Upper lobe of right lung (tissue), 1 donor: ENCODE results near the gene PERCC1. TPM values are rescaled to one million over a fixed set of nuclear protein-coding genes. Genes with fewer than 3 reads are reported as not detected.

Experiments
- ATAC-seq: fragments of 200-7000 bp; cut with Tn5 transposase; one replicate; pipeline ENCODE4 v1.9.1; 2020; ENCODE audit warnings: mild to moderate bottlenecking, moderate library complexity
- DNase-seq: peaks from one replicate; pipeline ENCODE4 v3.0.0-alpha.2; 2020
- H3K27ac ChIP-seq: fragments of 200-600 bp; one replicate; pipeline ENCODE4 v1.8.0; 2022
- H3K27me3 ChIP-seq: fragments of 200-600 bp; one replicate; pipeline ENCODE4 v1.8.0; 2022; ENCODE audit warnings: mild to moderate bottlenecking
- H3K36me3 ChIP-seq: fragments of 200-600 bp; one replicate; pipeline ENCODE4 v1.8.0; 2022
- H3K4me1 ChIP-seq: fragments of 200-600 bp; one replicate; pipeline ENCODE4 v1.8.0; 2022
- H3K4me3 ChIP-seq: fragments of 200-600 bp; one replicate; pipeline ENCODE4 v1.8.0; 2022; ENCODE audit warnings: mild to moderate bottlenecking
- H3K9me3 ChIP-seq: fragments of 200-600 bp; one replicate; pipeline ENCODE4 v1.8.0; 2022
- CTCF ChIP-seq: fragments of 200-600 bp; IDR thresholded peaks from one replicate; pipeline ENCODE4 v1.8.0; 2022; ENCODE audit warnings: antibody characterized with exemption
- intact Hi-C: fragments of 100-400 bp; cut with DNase I; formaldehyde crosslinking; loops from one replicate; pipeline ENCODE4 v1.11.0; 2022
- total RNA-seq: library from RNA; stranded (reverse); fragmentation: NEBNext Ultra II Directional; extraction: Animal tissue kit (Norgen Biotek cat#: 25700); gene quantifications from one replicate; pipeline ENCODE4 v1.2.1, GENCODE V29; 2021
- donor health status: DM: no; HTN: yes; CAD: no; lungs with severe emphysema.

The PERCC1 gene
- total RNA-seq, 1 donor from 2014 or later = not detected

GRCh38 chr16:1455190-1456171 lies 24.6 kb downstream of the PERCC1 start:
- Histone ChIP-seq H3K27ac (no peak overlapping the region), H3K4me1 (no peaks in the 10 kb centered on the region), H3K9me3 (no peaks in the 10 kb centered on the region), H3K27me3 (no peaks in the 10 kb centered on the region), H3K36me3 (peaks cover 86% of the 10 kb centered on the region), H3K4me3 (no peak overlapping the region)
- ATAC-seq (no peak), DNase-seq (no peak)
- intact Hi-C loops = no loop called here
- TF ChIP-seq CTCF = no peak

- intact Hi-C loops = no loop called here
- ATAC-seq (no peak), DNase-seq (no peak)
- no peaks in the 10 kb centered on the region for H3K27me3 ChIP-seq
- H3K9me3 ChIP-seq = no peaks in the 10 kb centered on the region
- no peak for TF ChIP-seq CTCF
- H3K4me1 ChIP-seq = no peaks in the 10 kb centered on the region
- peaks cover 85% of the 10 kb centered on the region for H3K36me3 ChIP-seq
- no peak overlapping the region for H3K4me3 ChIP-seq
- no peak overlapping the region for H3K27ac ChIP-seq
Measured at GRCh38 chr16:1456951-1457350, 26.1 kb downstream of the PERCC1 start.

GRCh38 chr16:1457489-1458245 lies 26.8 kb downstream of the PERCC1 start:
- intact Hi-C loops = no loop called here
- Histone ChIP-seq H3K9me3 (no peaks in the 10 kb centered on the region), H3K27me3 (no peaks in the 10 kb centered on the region), H3K36me3 (peaks cover 79% of the 10 kb centered on the region), H3K4me1 (no peaks in the 10 kb centered on the region), H3K4me3 (no peak overlapping the region), H3K27ac (no peak overlapping the region)
- no peak for TF ChIP-seq CTCF
- ATAC-seq (no peak), DNase-seq (no peak)

GRCh38 chr16:1458336-1458976 lies 27.6 kb downstream of the PERCC1 start:
- H3K36me3 ChIP-seq = peaks cover 78% of the 10 kb centered on the region
- no peak overlapping the region for H3K27ac ChIP-seq
- TF ChIP-seq CTCF = no peak
- no peaks in the 10 kb centered on the region for H3K27me3 ChIP-seq
- intact Hi-C loops = no loop called here
- H3K4me3 ChIP-seq = no peak overlapping the region
- DNase-seq = no peak
- no peaks in the 10 kb centered on the region for H3K9me3 ChIP-seq
- no peak for ATAC-seq
- H3K4me1 ChIP-seq = no peaks in the 10 kb centered on the region

- Histone ChIP-seq H3K36me3 (peaks cover 76% of the 10 kb centered on the region), H3K9me3 (no peaks in the 10 kb centered on the region), H3K27me3 (no peaks in the 10 kb centered on the region), H3K27ac (no peak overlapping the region), H3K4me3 (no peak overlapping the region), H3K4me1 (no peaks in the 10 kb centered on the region)
- TF ChIP-seq CTCF = no peak
- no peak for DNase-seq
- ATAC-seq = no peak
- intact Hi-C loops = no loop called here
Measured at GRCh38 chr16:1458977-1459341, 28.1 kb downstream of the PERCC1 start.
